ENCODE results near the gene JAK3. TPM values are rescaled to one million over a fixed set of nuclear protein-coding genes. Genes with fewer than 3 reads are reported as not detected.
"Not testable (repeated sequence)": the region's sequence is repeated elsewhere in the genome, so short reads cannot be mapped to it uniquely, and the experiment has no call there.

JAK3 gene
- polyA plus RNA-seq, 3 donors, result 13.8 to 44.6 (median 34.0) TPM

DNA sequence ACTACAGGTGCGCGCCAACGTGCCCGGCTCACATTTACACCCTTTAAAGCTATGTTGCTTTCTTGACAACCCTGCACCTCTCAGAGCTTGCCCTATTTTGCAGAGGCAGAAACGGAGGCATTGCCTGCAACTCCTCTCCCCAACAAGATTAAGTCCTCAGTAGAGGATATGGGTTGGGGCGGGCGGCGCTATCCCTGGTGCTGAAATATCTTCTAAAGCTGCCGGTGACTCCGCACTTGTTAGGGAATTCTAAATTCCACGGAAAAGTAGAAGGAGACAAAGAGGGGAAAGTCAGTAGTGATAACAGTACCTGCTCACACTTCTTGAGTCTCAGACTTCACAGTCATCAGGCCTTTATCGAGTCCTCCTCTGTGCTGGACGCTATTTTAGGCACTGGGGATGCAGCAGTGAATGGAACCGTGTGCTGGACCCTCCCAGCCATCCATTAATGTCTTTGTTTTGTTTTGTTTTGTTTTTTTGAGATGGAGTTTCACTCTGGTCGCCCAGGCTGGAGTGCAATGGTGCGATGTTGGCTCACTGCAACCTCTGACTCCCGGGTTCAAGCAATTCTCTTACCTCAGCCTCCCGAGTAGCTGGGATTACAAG lies 41.9 kb upstream of the JAK3 start:
- WGBS (ENCODE audit: insufficient coverage), result no CpG with 5 or more reads among the region's 18 CpGs
- Mint-ChIP-seq H3K4me1 (no peaks in the 10 kb centered on the region), H3K9me3 (no peaks in the 10 kb centered on the region), H3K27me3 (ENCODE audit: low read depth in 3 of 3) (peaks cover 0 to 5% (median 0%) of the 10 kb centered on the region in 3 donors), H3K27ac (no peak overlapping the region), H3K4me3 (no peak overlapping the region), H3K36me3 (no peaks in the 10 kb centered on the region)
- intact Hi-C loops (cut with micrococcal nuclease), result no loop called here
- Histone ChIP-seq H4K20me1 (ENCODE audit: insufficient read depth, low read length) (no peaks in the 10 kb centered on the region), H3K27ac (ENCODE audit: low read depth in 1 of 2, low read length in 2 of 2) (no peak overlapping the region), H3K79me2 (ENCODE audit: insufficient read depth, low read length) (no peaks in the 10 kb centered on the region), H3K9me3 (replicated peaks in 1 of 2; ENCODE audit: control insufficient read depth in 1 of 2, insufficient read depth in 1 of 2, low read length in 2 of 2) (no peaks in the 10 kb centered on the region), H3K9ac (ENCODE audit: insufficient read depth, low read length, poor library complexity, severe bottlenecking) (no peak overlapping the region), H3K4me2 (replicated peaks; ENCODE audit: extremely low read depth, low read length, poor library complexity, severe bottlenecking) (no peak overlapping the region), H3K27me3 (ENCODE audit: control insufficient read depth in 2 of 2, insufficient read depth in 2 of 2, low read length in 2 of 2) (no peaks in the 10 kb centered on the region), H3K4me1 (ENCODE audit: control insufficient read depth in 1 of 2, insufficient read depth in 2 of 2, low read length in 2 of 2) (no peaks in the 10 kb centered on the region), H2AFZ (ENCODE audit: insufficient read depth, low read depth, low read length, poor library complexity, severe bottlenecking) (no peak overlapping the region), H3K36me3 (replicated peaks in 1 of 2; ENCODE audit: control insufficient read depth in 1 of 2, insufficient read depth in 2 of 2, low read length in 2 of 2) (no peaks in the 10 kb centered on the region), H3K4me3 (replicated peaks in 1 of 3; ENCODE audit: low read depth in 2 of 3, low read length in 3 of 3) (no peak overlapping the region)
- no peak for DNase-seq
- TF ChIP-seq, protein P1, sequence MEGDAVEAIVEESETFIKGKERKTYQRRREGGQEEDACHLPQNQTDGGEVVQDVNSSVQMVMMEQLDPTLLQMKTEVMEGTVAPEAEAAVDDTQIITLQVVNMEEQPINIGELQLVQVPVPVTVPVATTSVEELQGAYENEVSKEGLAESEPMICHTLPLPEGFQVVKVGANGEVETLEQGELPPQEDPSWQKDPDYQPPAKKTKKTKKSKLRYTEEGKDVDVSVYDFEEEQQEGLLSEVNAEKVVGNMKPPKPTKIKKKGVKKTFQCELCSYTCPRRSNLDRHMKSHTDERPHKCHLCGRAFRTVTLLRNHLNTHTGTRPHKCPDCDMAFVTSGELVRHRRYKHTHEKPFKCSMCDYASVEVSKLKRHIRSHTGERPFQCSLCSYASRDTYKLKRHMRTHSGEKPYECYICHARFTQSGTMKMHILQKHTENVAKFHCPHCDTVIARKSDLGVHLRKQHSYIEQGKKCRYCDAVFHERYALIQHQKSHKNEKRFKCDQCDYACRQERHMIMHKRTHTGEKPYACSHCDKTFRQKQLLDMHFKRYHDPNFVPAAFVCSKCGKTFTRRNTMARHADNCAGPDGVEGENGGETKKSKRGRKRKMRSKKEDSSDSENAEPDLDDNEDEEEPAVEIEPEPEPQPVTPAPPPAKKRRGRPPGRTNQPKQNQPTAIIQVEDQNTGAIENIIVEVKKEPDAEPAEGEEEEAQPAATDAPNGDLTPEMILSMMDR (IDR thresholded peaks at IDR 0.05), result no peak

DNA sequence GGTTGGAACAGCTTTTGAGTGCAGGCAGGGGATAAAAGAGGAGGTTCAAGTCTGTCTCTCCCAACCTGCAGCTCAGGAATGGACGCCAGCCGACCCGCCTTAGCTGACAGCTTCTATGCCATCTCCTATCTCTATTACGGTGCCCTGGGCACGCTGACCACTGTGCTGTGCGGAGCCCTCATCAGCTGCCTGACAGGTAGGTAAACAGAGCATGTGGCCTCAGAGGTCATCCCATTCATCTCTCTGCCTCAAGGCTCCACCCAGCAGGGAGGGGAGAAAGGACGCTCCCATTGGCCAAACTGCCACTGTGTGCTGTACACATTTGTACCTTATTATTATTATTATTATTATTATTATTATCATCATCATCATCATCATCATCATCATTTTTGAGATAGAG lies 40.5 kb upstream of the JAK3 start:
- Histone ChIP-seq H3K4me1 (ENCODE audit: control insufficient read depth in 1 of 2, insufficient read depth in 2 of 2, low read length in 2 of 2) (no peaks in the 10 kb centered on the region), H2AFZ (ENCODE audit: insufficient read depth, low read depth, low read length, poor library complexity, severe bottlenecking) (no peak overlapping the region), H3K27ac (ENCODE audit: low read depth in 1 of 2, low read length in 2 of 2) (no peak overlapping the region), H4K20me1 (ENCODE audit: insufficient read depth, low read length) (no peaks in the 10 kb centered on the region), H3K4me3 (replicated peaks in 1 of 3; ENCODE audit: low read depth in 2 of 3, low read length in 3 of 3) (no peak overlapping the region), H3K9ac (ENCODE audit: insufficient read depth, low read length, poor library complexity, severe bottlenecking) (no peak overlapping the region), H3K36me3 (replicated peaks in 1 of 2; ENCODE audit: control insufficient read depth in 1 of 2, insufficient read depth in 2 of 2, low read length in 2 of 2) (no peaks in the 10 kb centered on the region), H3K27me3 (ENCODE audit: control insufficient read depth in 2 of 2, insufficient read depth in 2 of 2, low read length in 2 of 2) (no peaks in the 10 kb centered on the region), H3K9me3 (replicated peaks in 1 of 2; ENCODE audit: control insufficient read depth in 1 of 2, insufficient read depth in 1 of 2, low read length in 2 of 2) (no peaks in the 10 kb centered on the region), H3K4me2 (replicated peaks; ENCODE audit: extremely low read depth, low read length, poor library complexity, severe bottlenecking) (no peak overlapping the region), H3K79me2 (ENCODE audit: insufficient read depth, low read length) (no peaks in the 10 kb centered on the region)
- TF ChIP-seq, protein P1 (IDR thresholded peaks at IDR 0.05), result no peak
- no peak for DNase-seq
- peaks cover 0 to 5% (median 0%) of the 10 kb centered on the region in 3 donors for H3K27me3 Mint-ChIP-seq (ENCODE audit: low read depth in 3 of 3)
- no peak overlapping the region for H3K27ac Mint-ChIP-seq
- 100% methylated on average over 1 of the region's 7 CpGs for WGBS (ENCODE audit: insufficient coverage)
- intact Hi-C loops (cut with micrococcal nuclease), result no loop called here
- H3K4me3 Mint-ChIP-seq, result no peak overlapping the region
- no peaks in the 10 kb centered on the region for H3K36me3 Mint-ChIP-seq
- no peaks in the 10 kb centered on the region for H3K4me1 Mint-ChIP-seq
- H3K9me3 Mint-ChIP-seq, result no peaks in the 10 kb centered on the region

DNA sequence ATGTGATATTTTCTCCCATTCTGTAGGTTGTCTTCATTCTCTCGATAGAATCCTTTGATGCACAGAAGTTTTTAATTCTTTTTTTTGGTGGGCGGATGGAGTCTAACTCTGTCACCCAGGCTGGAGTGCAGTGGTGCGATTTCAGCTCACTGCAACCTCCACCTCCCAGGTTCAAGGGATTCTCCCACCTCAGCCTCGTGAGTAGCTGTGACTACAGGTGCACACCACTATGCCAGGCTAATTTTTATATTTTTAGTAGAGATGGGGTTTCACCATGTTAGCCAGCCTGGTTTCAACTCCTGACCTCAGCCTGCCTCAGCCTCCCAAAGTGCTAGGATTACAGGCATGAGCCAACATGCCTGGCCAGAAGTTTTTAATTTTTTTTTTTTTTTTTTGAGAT lies 39.4 kb upstream of the JAK3 start:
- H4K20me1 ChIP-seq (ENCODE audit: insufficient read depth, low read length); H2AFZ ChIP-seq (ENCODE audit: insufficient read depth, low read depth, low read length, poor library complexity, severe bottlenecking); H3K9me3 ChIP-seq (replicated peaks in 1 of 2; ENCODE audit: control insufficient read depth in 1 of 2, insufficient read depth in 1 of 2, low read length in 2 of 2); H3K4me1 ChIP-seq (ENCODE audit: control insufficient read depth in 1 of 2, insufficient read depth in 2 of 2, low read length in 2 of 2); H3K4me3 ChIP-seq (replicated peaks in 1 of 3; ENCODE audit: low read depth in 2 of 3, low read length in 3 of 3); H3K27me3 ChIP-seq (ENCODE audit: control insufficient read depth in 2 of 2, insufficient read depth in 2 of 2, low read length in 2 of 2); DNase-seq; H3K36me3 ChIP-seq (replicated peaks in 1 of 2; ENCODE audit: control insufficient read depth in 1 of 2, insufficient read depth in 2 of 2, low read length in 2 of 2); H3K27ac Mint-ChIP-seq; intact Hi-C loops (cut with micrococcal nuclease); H3K9ac ChIP-seq (ENCODE audit: insufficient read depth, low read length, poor library complexity, severe bottlenecking); H3K4me1 Mint-ChIP-seq; H3K79me2 ChIP-seq (ENCODE audit: insufficient read depth, low read length); H3K27ac ChIP-seq (ENCODE audit: low read depth in 1 of 2, low read length in 2 of 2); H3K4me2 ChIP-seq (replicated peaks; ENCODE audit: extremely low read depth, low read length, poor library complexity, severe bottlenecking); H3K4me3 Mint-ChIP-seq; H3K36me3 Mint-ChIP-seq; H3K27me3 Mint-ChIP-seq (ENCODE audit: low read depth in 3 of 3); H3K9me3 Mint-ChIP-seq: not testable (repeated sequence)
- no CpG with 5 or more reads among the region's 4 CpGs for WGBS (ENCODE audit: insufficient coverage)
